Activated naive CD4-positive, alpha-beta T cell treated with anti-CD3 and anti-CD28 coated beads, Interleukin-2, amount 50 U/mL, for 72 hours (primary cell): ENCODE measurements around the gene HDHD2. TPM values are rescaled to one million over a fixed set of nuclear protein-coding genes. Genes with fewer than 3 reads are reported as not detected.
"Not testable (repeated sequence)": the region's sequence is repeated elsewhere in the genome, so short reads cannot be mapped to it uniquely, and the experiment has no call there.

Experiments
- ATAC-seq, 2 donors: fragments of 150-1000 bp; cut with Tn5 transposase; 2 replicates each; pipeline ENCODE4 v1.10.0; 2021; ENCODE audit warnings: mild to moderate bottlenecking in 2 of 2, moderate library complexity in 2 of 2
- DNase-seq, 2 donors: peaks; one replicate each; pipeline ENCODE4 v3.0.0; 2021 to 2022; ENCODE audit warnings: low spot score in 2 of 2
- H3K27ac Mint-ChIP-seq, 2 donors: one replicate each; pipeline ENCODE4 v1.8.0; 2022; ENCODE audit warnings: mild to moderate bottlenecking in 2 of 2, mixed read lengths in 2 of 2
- H3K36me3 Mint-ChIP-seq, 2 donors: one replicate each; pipeline ENCODE4 v1.8.0; 2022; ENCODE audit warnings: mixed read lengths in 2 of 2
- H3K9me3 Mint-ChIP-seq, 2 donors: one replicate each; pipeline ENCODE4 v1.8.0; 2022; ENCODE audit warnings: mixed read lengths in 2 of 2
- total RNA-seq, 2 donors: library from RNA; stranded (reverse); gene quantifications; one replicate each; pipeline ENCODE4 v1.2.3, GENCODE V29; 2022

Gene HDHD2
- total RNA-seq, 2 donors from 2014 or later: 34.2 to 43.6 TPM

- DNase-seq: no peak
Measured at GRCh38 chr18:47160256-47160655, 10.0 kb upstream of the HDHD2 start.

GRCh38 chr18:47158404-47158803 is 8.1 kb upstream of the HDHD2 start:
- not testable (repeated sequence) for H3K9me3 Mint-ChIP-seq, H3K36me3 Mint-ChIP-seq, ATAC-seq, DNase-seq, H3K27ac Mint-ChIP-seq

More at GRCh38 chr18:47160256-47160655, 10.0 kb upstream of the HDHD2 start:
- no peaks in the 10 kb centered on the region for H3K9me3 Mint-ChIP-seq
- no peak overlapping the region for H3K27ac Mint-ChIP-seq
- peaks cover 0 to 13% of the 10 kb centered on the region in 2 donors for H3K36me3 Mint-ChIP-seq
- ATAC-seq: no peak

DNA sequence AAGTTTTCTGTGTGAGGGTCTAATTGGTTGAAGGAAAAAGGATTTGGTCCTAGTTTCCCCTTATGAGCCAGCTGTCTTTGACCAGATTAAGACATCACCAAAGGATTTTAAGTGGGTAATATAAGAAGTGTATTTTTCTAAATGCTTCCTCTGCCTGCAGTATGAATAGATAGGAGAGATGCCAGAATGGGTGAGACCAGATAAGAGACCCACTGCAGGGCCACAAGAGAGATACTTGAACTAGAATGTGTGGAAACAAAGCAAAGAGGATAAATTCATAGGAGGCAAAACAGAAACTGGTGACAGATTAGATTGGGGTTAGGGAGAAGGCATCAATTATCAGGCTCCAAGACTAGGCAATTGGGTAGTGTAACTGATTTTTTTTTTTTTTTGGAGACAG is 1.1 kb upstream of the HDHD2 start:
- no peak for ATAC-seq
- no peak for DNase-seq
- H3K9me3 Mint-ChIP-seq: no peaks in the 10 kb centered on the region
- peaks cover 9 to 17% of the 10 kb centered on the region in 2 donors for H3K36me3 Mint-ChIP-seq
- peak overlapping the region; percentile 98 for H3K27ac Mint-ChIP-seq

DNA sequence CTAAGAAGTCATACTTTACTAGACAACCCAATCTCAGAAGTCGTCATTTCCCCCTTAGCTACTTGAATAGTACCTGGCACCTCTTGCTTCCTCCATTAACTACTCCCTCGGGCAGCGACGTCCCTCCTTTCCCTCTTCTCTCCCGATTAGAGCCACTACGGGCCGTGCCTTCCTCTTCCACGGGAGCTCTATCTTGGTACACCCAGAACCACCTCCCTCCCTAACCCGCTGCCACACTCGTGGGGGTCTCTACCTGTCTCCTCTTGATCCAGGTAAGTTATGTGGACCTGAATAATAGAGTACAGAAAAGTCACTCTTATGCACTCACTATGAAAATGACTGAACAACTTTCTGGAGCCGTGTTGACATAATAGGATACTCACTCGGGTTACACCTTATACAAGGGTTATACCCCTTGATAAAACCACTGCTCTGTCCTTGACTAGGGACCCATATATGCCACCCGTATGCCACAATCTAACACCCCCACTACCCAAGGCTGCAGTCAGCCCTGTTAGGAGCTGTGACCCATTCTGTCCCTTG is 595 bp upstream of the HDHD2 start:
- Mint-ChIP-seq H3K36me3 (peaks cover 14 to 17% of the 10 kb centered on the region in 2 donors), H3K9me3 (no peaks in the 10 kb centered on the region), H3K27ac (peak overlapping the region; percentile 98)
- ATAC-seq (peak; percentile 51), DNase-seq (peak in 1 of 2 donors; percentile 22)

GRCh38 chr18:47149457-47150028 is 757 bp downstream of the HDHD2 start:
- ATAC-seq: no peak
- DNase-seq: peak in 1 of 2 donors; percentile 3
- H3K36me3 Mint-ChIP-seq: peaks cover 19 to 23% of the 10 kb centered on the region in 2 donors
- H3K9me3 Mint-ChIP-seq: no peaks in the 10 kb centered on the region
- H3K27ac Mint-ChIP-seq: peak overlapping the region; percentile 98

GRCh38 chr18:47146206-47146605 is 4.1 kb downstream of the HDHD2 start:
- ATAC-seq: no peak
- no peak overlapping the region for H3K27ac Mint-ChIP-seq
- peaks cover 27 to 30% of the 10 kb centered on the region in 2 donors for H3K36me3 Mint-ChIP-seq
- no peaks in the 10 kb centered on the region for H3K9me3 Mint-ChIP-seq
- no peak for DNase-seq

DNA sequence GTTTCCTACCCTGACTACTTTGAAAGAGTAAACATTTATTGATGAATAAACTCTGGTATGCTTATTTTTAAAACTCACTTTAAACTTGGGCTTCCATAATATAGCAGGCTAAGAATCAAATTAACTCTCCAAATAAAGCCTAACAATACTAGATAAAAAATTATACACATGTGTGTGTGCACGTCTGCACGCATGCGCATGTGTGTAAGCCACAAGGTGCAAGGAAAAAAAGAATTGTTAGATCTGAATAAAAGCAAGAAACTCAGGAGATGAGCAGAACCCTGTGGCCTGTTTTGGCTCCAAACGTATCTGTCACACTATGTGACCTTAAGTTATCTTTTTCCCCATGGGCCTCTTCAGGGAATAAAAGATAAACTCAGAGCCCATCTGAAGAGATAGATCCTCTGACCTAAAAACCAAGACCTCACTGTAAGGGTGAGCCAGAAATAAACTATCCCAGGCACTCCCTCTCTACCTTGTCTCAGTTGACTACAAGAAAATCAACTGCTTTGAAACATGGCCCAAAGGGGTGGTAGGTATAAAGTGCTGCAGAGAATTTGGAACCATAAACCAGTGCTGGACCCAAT is 6.3 kb downstream of the HDHD2 start:
- ATAC-seq: no peak
- H3K9me3 Mint-ChIP-seq: no peaks in the 10 kb centered on the region
- no peak for DNase-seq
- peaks cover 11 to 25% of the 10 kb centered on the region in 2 donors for H3K36me3 Mint-ChIP-seq
- H3K27ac Mint-ChIP-seq: no peak overlapping the region

DNA sequence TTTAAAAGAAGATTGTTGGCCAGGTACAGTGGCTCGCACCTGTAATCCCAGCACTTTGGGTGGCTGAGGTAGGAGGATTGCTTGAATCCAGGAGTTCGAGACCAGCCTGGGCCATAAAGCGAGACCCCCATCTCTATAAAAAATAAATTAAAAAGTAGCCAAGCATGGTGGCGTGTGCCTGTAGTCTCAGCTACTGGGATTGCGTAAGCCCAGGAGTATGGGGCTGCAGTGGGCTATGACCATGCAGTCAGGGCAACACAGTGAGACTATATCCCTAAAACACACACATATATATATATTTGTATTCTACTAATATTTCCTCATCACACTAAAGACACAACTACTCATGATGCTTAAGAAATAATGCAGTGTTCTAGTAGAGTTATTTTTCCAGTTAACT is 7.1 kb downstream of the HDHD2 start:
- Mint-ChIP-seq H3K36me3 (peaks cover 11 to 25% of the 10 kb centered on the region in 2 donors), H3K27ac (no peak overlapping the region), H3K9me3 (no peaks in the 10 kb centered on the region)
- DNase-seq (no peak), ATAC-seq (no peak)

DNA sequence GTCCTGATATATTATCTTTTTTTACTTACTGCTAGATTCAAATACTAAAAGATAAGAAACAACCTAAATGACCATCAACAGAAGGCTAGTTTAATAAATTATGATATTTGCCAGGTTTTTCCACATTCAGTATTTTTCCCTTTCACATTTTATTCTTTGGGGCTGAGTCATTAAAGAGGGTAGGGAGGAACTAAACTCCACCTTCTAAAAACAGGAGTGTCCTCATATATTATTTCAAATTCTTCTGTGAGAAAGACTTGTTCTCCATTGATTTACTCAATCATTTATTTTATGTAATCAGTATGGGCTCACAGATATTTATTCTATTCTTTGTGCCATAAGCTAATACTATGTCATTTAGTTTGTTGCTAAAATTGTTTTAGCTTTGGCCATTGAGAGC is 9.0 kb downstream of the HDHD2 start:
- no peaks in the 10 kb centered on the region for H3K9me3 Mint-ChIP-seq
- H3K36me3 Mint-ChIP-seq: peaks cover 11 to 29% of the 10 kb centered on the region in 2 donors
- no peak overlapping the region for H3K27ac Mint-ChIP-seq
- ATAC-seq (no peak), DNase-seq (no peak)

DNA sequence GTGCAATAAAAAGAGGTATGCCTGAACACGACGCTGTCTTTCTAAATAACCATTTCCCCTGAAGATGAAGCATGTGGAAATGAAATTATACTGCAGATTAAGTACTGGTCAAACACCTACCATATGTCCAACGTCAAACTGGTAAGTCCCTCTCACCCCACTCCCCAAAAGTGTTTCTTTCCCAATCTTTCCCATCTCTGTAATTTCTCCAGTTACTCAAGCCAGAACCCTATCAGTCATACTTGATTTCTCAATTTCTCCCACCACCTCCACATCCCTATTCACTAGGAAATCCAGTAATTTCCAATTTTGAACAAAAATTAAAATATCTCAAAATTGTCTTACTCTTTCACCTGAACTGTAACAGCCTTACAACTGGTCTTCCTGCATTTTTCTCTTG is 29.2 kb downstream of the HDHD2 start:
- DNase-seq (no peak), ATAC-seq (no peak)
- no peaks in the 10 kb centered on the region for H3K9me3 Mint-ChIP-seq
- H3K36me3 Mint-ChIP-seq: peaks cover 22 to 52% of the 10 kb centered on the region in 2 donors
- peak overlapping the region in 1 of 2 donors; percentile 81 for H3K27ac Mint-ChIP-seq

- Mint-ChIP-seq H3K9me3 (no peaks in the 10 kb centered on the region), H3K36me3 (peaks cover 22 to 50% of the 10 kb centered on the region in 2 donors), H3K27ac (peak overlapping the region; percentile 63 to 81)
- ATAC-seq: peak; percentile 94 to 97
- DNase-seq: peak in 1 of 2 donors; percentile 13
Measured at GRCh38 chr18:47120428-47120827, 29.9 kb downstream of the HDHD2 start.

DNA sequence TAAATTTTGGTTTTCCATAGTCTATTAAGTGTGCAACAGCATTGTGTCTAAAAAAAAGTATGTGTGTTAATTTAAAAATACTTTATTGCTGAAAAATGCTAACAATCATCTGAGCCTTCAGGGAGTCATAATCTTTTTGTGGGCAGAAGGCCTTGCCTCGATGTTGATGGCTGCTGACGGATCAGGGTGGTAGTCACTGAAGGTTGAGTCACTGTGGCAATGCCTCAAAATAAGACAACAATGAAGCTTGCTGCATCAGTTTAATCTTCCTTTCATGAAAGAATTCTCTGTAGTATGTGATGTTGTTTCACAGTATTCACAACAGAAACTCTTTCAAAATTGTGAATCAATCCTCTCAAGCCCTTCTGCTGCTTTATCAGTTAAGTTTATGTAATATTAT is 31.3 kb downstream of the HDHD2 start:
- H3K9me3 Mint-ChIP-seq: no peaks in the 10 kb centered on the region
- no peak overlapping the region for H3K27ac Mint-ChIP-seq
- ATAC-seq: peak in 1 of 2 donors; percentile 14
- no peak for DNase-seq
- H3K36me3 Mint-ChIP-seq: peaks cover 22 to 50% of the 10 kb centered on the region in 2 donors

DNA sequence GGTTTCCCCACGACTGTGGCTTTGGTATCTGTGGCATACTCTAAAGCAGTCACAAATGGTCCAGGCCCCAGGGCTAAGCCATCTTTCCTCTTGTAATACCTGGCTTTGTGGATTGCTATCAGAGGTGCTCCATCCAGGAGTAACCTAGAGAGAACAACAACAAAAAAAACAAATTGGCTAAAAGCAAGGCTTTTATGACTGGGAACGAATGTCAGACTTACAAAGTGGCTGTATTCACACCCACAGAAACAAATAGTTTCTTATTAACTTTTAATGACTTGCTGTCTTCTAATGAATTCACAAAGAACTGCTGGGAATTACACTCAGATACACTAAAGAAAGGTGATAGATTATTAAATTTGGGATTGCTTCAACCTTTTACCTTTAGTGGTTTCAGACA is 35.1 kb downstream of the HDHD2 start:
- ATAC-seq: no peak
- Mint-ChIP-seq H3K27ac (peak overlapping the region in 1 of 2 donors; percentile 44), H3K9me3 (no peaks in the 10 kb centered on the region), H3K36me3 (peaks cover 10 to 31% of the 10 kb centered on the region in 2 donors)
- DNase-seq: no peak

DNA sequence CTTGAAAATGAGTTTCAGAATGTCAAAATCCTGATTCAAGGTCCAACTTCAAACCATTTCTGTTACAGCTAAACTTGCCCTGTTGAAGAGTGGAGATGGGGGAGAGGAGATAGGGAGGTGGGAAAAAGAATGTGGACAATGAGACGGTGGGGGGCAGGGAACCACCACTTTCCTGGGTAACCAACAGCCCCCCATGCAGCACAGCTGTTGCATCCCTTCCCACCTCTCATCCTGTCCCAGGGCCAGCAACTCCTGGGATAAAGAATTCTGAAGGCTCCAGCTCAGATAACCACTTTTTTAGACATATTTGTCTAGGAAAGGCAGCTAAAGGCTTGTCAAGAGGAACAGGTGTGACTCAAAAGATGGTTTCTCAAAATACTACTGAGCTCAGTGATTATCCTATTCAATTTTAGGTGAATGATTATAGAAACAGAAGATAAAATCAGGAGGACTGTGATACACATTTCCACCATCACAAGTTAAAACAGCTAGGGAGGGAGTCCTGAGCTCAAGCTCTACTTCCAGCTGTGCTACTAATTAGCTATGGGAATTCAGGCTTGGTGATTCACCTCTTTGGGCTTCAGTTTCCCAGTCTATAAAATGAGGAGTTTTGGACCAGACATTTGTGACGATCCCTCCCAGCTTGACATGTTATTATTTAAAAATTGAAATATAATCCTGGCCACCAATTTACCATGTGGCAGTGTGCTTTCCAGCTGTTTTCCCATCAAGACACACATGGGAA is 36.3 kb downstream of the HDHD2 start:
- DNase-seq (no peak), ATAC-seq (no peak)
- Mint-ChIP-seq H3K36me3 (peaks cover 5 to 19% of the 10 kb centered on the region in 2 donors), H3K27ac (no peak overlapping the region), H3K9me3 (no peaks in the 10 kb centered on the region)

- no peaks in the 10 kb centered on the region for H3K9me3 Mint-ChIP-seq
- ATAC-seq (no peak), DNase-seq (no peak)
- no peak overlapping the region for H3K27ac Mint-ChIP-seq
- H3K36me3 Mint-ChIP-seq: peaks cover 0 to 8% of the 10 kb centered on the region in 2 donors
Measured at GRCh38 chr18:47110492-47111274, 39.6 kb downstream of the HDHD2 start.

GRCh38 chr18:47109720-47110119 is 40.6 kb downstream of the HDHD2 start:
- Mint-ChIP-seq H3K27ac (peak overlapping the region in 1 of 2 donors; percentile 88), H3K9me3 (no peaks in the 10 kb centered on the region), H3K36me3 (peaks cover 0 to 8% of the 10 kb centered on the region in 2 donors)
- ATAC-seq: no peak
- no peak for DNase-seq
